Activated CD8-positive, alpha-beta memory T cell treated with anti-CD3 and anti-CD28 coated beads, Interleukin-2, amount 10 ng/mL, durations not matched to agents 7 days and 5 days (primary cell): ENCODE measurements around the gene GPC6. TPM values are rescaled to one million over a fixed set of nuclear protein-coding genes. Genes with fewer than 3 reads are reported as not detected.

Experiments used
- ATAC-seq: fragments of 150-1000 bp; cut with Tn5 transposase; one replicate; pipeline ENCODE4 v1.10.0; 2021; ENCODE audit warnings: moderate library complexity
- CTCF ChIA-PET: fragments of 350-600 bp; sonication (Branson Sonifier 250); formaldehyde crosslinking; loops from one replicate; lab custom pipeline; 2021; ENCODE audit warnings: antibody characterized with exemption; lab: Charles Lee
- DNase-seq: peaks from one replicate; pipeline ENCODE4 v3.0.0-alpha.2; 2020
- H3K27ac Mint-ChIP-seq: one replicate; pipeline ENCODE4 v1.8.0; 2021; ENCODE audit warnings: mild to moderate bottlenecking, mixed read lengths
- H3K27me3 Mint-ChIP-seq: one replicate; pipeline ENCODE4 v1.8.0; 2021; ENCODE audit warnings: mixed read lengths
- H3K36me3 Mint-ChIP-seq: one replicate; pipeline ENCODE4 v1.8.0; 2021; ENCODE audit warnings: mild to moderate bottlenecking, mixed read lengths
- H3K4me1 Mint-ChIP-seq: one replicate; pipeline ENCODE4 v1.8.0; 2021; ENCODE audit warnings: mixed read lengths
- H3K4me3 Mint-ChIP-seq: one replicate; pipeline ENCODE4 v1.8.0; 2021; ENCODE audit warnings: mild to moderate bottlenecking, moderate library complexity, mixed read lengths
- H3K9me3 Mint-ChIP-seq: one replicate; pipeline ENCODE4 v1.8.0; 2022; ENCODE audit warnings: low read depth, mixed read lengths
- total RNA-seq, 2 experiments: library from RNA; stranded (reverse); gene quantifications; one replicate each; pipeline ENCODE4 v1.2.3, GENCODE V29; 2021

GPC6 gene
- total RNA-seq, 2 experiments from 2014 or later: not detected

DNA sequence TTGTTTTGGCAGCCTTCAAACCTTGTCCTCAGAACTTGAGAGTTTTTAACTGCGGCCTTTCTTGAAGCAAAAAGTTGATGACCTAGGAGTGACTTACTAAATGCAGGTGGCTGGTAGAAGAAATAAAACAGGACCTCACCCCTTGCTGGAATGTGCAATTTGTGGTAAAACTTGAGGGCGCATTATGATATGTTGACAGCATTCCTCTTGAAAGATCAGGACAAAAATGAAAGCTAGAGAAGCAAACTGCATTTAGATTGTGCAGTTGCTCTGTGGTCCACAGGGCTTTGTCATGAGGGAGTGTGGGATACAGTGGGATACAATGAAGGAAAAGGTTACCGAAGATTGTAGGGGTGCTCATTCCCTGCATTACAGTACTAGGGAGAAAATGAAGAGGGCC is 504.2 kb downstream of the GPC6 start:
- Mint-ChIP-seq H3K27ac (no peak overlapping the region), H3K36me3 (no peaks in the 10 kb centered on the region), H3K9me3 (no peaks in the 10 kb centered on the region), H3K4me1 (peaks cover 3% of the 10 kb centered on the region), H3K4me3 (no peak overlapping the region), H3K27me3 (no peaks in the 10 kb centered on the region)
- CTCF ChIA-PET: no interaction called here
- no peak for DNase-seq
- ATAC-seq: no peak

DNA sequence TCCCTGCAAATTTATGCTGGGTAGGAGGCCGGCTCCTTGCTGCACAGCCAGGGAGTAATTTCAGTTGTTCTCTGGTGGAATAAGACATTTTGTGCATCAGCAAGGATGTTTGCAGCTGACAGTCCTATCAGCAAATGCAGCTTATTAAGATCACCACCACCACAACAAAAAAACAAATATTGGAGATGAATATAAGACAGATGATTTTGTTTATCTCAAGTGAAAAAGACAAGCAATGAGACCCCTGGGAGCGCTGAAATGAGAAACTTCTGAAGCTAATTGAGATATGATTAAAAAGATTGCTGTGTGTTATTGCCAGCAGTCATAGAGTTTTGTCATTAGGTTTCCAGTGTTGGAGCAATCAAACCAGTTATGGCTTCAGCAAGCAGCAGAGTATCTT is 505.6 kb downstream of the GPC6 start:
- CTCF ChIA-PET: no interaction called here
- H3K27ac Mint-ChIP-seq: no peak overlapping the region
- H3K4me3 Mint-ChIP-seq: no peak overlapping the region
- ATAC-seq (no peak), DNase-seq (no peak)
- H3K9me3 Mint-ChIP-seq: no peaks in the 10 kb centered on the region
- no peaks in the 10 kb centered on the region for H3K36me3 Mint-ChIP-seq
- H3K4me1 Mint-ChIP-seq: peaks cover 3% of the 10 kb centered on the region
- no peaks in the 10 kb centered on the region for H3K27me3 Mint-ChIP-seq

DNA sequence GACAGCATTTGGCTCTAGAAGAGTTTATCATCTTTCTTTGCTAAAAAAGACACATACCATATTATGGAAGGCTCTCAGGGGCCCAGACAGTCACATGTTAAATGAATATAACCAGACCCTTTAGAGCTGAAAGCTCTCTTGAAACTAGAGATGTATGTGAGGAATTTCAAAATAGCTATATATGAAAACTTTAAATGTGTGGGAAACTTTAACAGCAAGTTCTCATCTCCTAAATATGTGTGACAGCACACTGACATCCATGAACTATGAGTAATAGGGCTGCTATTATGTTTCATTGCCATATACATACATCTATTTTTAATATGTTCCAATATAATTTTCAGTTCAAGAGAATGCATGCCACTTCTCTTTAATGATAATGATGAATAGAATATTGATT is 509.5 kb downstream of the GPC6 start:
- DNase-seq (no peak), ATAC-seq (no peak)
- H3K9me3 Mint-ChIP-seq: no peaks in the 10 kb centered on the region
- H3K27me3 Mint-ChIP-seq: no peaks in the 10 kb centered on the region
- no peak overlapping the region for H3K4me3 Mint-ChIP-seq
- no peaks in the 10 kb centered on the region for H3K4me1 Mint-ChIP-seq
- CTCF ChIA-PET: no interaction called here
- no peaks in the 10 kb centered on the region for H3K36me3 Mint-ChIP-seq
- H3K27ac Mint-ChIP-seq: no peak overlapping the region

DNA sequence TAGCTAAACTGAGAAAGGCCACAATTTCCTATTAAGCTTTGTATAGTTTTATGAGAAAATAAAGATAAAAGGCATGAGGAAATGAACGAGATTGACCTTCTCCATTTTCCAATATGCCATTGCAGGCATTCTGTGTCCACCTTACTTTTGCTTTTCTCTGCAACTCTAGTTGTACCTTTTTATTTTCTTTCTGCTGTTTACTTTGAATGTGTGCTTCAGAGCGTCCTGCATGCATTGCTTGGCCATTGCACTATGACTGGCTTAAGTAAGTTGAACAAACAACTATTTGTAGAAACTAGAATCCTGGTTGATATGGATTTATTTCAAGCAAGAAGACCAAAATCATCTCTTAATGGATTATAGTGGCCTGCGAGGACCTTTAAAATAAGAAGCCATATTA is 510.3 kb downstream of the GPC6 start:
- CTCF ChIA-PET: no interaction called here
- Mint-ChIP-seq H3K36me3 (no peaks in the 10 kb centered on the region), H3K4me1 (no peaks in the 10 kb centered on the region), H3K27me3 (no peaks in the 10 kb centered on the region), H3K9me3 (no peaks in the 10 kb centered on the region), H3K4me3 (no peak overlapping the region), H3K27ac (no peak overlapping the region)
- ATAC-seq (no peak), DNase-seq (no peak)

DNA sequence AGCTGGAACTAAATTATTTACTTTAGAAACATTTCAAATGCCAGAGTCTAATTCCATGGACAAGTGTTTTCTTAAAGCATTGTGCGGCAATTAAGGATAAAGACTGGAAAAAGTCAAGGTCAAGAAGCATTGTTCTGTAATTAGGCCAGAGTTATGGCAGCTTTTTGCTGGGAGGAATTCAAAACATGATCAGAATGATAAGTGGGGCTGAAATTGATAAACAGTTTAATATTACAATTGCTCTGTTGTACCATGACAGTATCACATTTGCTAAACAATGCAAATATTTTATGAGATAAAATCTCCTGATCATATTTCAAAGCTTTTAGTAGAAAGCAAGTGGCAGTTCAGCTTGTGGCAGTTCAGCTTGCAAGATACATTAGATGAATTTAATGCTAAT is 513.7 kb downstream of the GPC6 start:
- CTCF ChIA-PET: no interaction called here
- ATAC-seq: no peak
- H3K36me3 Mint-ChIP-seq: no peaks in the 10 kb centered on the region
- H3K27me3 Mint-ChIP-seq: no peaks in the 10 kb centered on the region
- no peak overlapping the region for H3K27ac Mint-ChIP-seq
- no peaks in the 10 kb centered on the region for H3K9me3 Mint-ChIP-seq
- DNase-seq: no peak
- no peaks in the 10 kb centered on the region for H3K4me1 Mint-ChIP-seq
- no peak overlapping the region for H3K4me3 Mint-ChIP-seq

DNA sequence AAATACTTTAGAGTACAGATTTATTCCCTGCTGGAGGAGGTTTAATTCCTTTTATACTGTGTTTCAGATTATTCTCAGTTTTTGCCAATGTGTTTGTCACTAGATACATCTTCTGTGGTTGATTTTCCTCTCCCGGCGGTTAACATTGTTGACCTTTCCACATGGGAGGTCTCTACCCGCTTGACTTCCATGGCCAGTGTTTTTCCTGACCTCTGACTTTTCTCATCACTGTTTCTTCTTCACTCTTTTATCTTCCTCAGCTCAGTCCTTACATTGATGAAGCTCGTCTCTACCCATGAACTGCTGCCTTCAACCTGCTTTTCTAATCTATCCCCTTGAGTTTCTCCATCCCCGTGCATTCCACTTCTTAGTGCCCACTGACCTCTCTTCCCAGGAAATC is 517.4 kb downstream of the GPC6 start:
- Mint-ChIP-seq H3K27me3 (peaks cover 5% of the 10 kb centered on the region), H3K4me3 (no peak overlapping the region), H3K4me1 (no peaks in the 10 kb centered on the region), H3K36me3 (no peaks in the 10 kb centered on the region), H3K27ac (no peak overlapping the region), H3K9me3 (no peaks in the 10 kb centered on the region)
- no peak for ATAC-seq
- no peak for DNase-seq
- CTCF ChIA-PET: no interaction called here

DNA sequence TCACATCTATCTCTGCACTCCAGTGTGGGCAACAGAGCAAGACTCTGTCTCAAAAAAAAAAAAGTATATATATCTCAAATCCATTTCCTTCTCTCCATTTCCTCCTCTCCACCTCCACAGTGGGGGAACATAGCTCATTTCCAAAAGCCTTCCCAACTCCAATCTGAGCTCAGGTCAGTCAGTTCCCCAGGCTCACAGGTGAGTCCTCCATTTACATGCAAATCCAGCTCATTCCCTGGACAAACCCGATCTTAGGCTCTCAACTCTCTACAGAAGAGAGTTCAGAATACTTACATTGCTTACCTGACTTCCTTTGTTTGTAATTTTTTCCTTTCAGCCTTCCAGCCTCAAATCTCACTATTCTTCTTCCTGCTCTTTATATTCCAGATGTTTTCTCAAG is 518.3 kb downstream of the GPC6 start:
- CTCF ChIA-PET: no interaction called here
- peaks cover 5% of the 10 kb centered on the region for H3K27me3 Mint-ChIP-seq

DNA sequence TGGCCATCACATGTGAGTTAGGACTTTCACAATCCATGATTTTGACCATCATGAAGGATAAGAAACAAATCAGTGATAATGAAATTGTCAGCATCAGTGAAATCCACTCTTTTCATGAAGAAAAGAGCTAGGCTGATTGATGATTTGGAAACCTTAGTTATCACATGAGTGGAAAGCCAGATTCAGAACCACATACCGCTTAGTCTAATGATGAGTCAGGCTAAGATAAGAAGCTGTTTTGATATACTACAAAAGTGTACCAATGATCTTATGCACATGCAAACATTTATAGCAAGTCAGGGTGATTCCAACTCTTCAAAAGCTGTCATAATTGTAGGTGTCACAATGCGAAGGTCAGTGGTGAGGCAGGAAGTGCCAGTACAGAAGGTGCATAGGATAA is 519.3 kb downstream of the GPC6 start:
- Mint-ChIP-seq H3K9me3 (no peaks in the 10 kb centered on the region), H3K27me3 (peaks cover 5% of the 10 kb centered on the region), H3K27ac (no peak overlapping the region), H3K4me3 (no peak overlapping the region), H3K4me1 (peaks cover 3% of the 10 kb centered on the region), H3K36me3 (no peaks in the 10 kb centered on the region)
- DNase-seq (no peak), ATAC-seq (no peak)
- CTCF ChIA-PET: no interaction called here

More for the DNA sequence above, 518.3 kb downstream of the GPC6 start:
- no peak for ATAC-seq
- no peak for DNase-seq
- Mint-ChIP-seq H3K36me3 (no peaks in the 10 kb centered on the region), H3K27ac (no peak overlapping the region), H3K4me3 (no peak overlapping the region), H3K4me1 (no peaks in the 10 kb centered on the region), H3K9me3 (no peaks in the 10 kb centered on the region)

DNA sequence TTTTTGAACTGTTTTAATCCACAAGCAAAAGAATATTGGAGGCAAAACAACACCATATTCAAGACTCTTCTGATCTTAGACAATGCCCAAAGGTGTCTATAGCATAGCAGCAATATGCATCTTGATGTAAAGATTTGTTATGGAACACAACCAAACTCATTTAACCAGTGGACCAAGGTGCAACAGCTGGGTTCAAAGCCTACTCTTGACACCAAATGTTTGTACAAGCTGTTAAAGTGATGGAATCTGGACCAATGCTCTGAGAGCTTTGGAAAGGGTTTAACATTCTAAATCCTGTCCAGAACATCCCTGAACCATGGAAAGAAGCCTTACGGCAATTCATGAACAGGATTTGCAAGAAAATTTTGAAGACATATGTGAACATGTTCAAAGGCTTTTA is 520.0 kb downstream of the GPC6 start:
- H3K4me3 Mint-ChIP-seq: no peak overlapping the region
- ATAC-seq: no peak
- peaks cover 5% of the 10 kb centered on the region for H3K27me3 Mint-ChIP-seq
- peaks cover 5% of the 10 kb centered on the region for H3K4me1 Mint-ChIP-seq
- no peaks in the 10 kb centered on the region for H3K36me3 Mint-ChIP-seq
- no peak overlapping the region for H3K27ac Mint-ChIP-seq
- CTCF ChIA-PET: no interaction called here
- no peaks in the 10 kb centered on the region for H3K9me3 Mint-ChIP-seq
- DNase-seq: no peak

DNA sequence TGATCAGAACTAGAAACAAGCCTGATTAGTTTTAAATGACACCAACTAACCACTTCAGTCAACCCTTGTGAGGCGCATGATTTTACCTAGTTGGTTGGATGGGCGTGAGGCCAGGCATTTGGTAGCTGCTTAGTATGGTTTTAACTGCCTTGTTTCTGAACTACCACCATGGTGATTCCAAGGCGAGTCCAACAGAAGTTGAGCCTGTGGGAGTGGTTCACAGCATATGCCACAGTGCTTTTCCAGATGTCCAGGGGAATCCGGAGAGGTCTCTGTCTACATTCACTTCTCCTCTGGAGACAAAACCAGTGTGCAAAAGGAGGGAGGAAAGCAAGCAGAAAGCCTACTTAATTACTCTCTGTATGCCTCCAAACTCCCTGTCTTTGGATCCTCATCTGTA is 524.1 kb downstream of the GPC6 start:
- CTCF ChIA-PET: no interaction called here
- Mint-ChIP-seq H3K4me3 (no peak overlapping the region), H3K27ac (no peak overlapping the region), H3K9me3 (no peaks in the 10 kb centered on the region), H3K36me3 (no peaks in the 10 kb centered on the region), H3K4me1 (peaks cover 5% of the 10 kb centered on the region), H3K27me3 (peaks cover 5% of the 10 kb centered on the region)
- ATAC-seq (no peak), DNase-seq (no peak)

DNA sequence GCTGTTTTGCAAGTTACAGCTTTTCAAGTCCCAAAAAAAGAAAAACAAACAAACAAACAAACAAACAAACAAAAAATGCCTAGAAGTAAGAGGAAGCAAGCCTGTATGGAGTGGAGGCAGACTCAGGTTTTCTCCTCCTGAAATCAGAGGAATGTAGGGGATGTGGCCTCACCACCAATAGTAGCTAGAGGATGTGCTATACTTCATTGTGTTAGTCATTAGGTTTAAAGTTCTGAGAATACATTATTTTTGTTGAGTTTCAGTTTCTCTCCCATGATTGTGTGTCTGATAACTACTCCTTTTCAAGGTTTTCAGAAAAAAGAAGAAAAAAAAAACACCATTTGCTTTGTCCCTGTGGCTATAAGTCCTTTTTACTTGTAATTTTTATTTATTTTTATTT is 524.5 kb downstream of the GPC6 start:
- peaks cover 5% of the 10 kb centered on the region for H3K27me3 Mint-ChIP-seq
- CTCF ChIA-PET: no interaction called here
- DNase-seq: no peak
- peaks cover 5% of the 10 kb centered on the region for H3K4me1 Mint-ChIP-seq
- no peak for ATAC-seq
- no peak overlapping the region for H3K27ac Mint-ChIP-seq
- H3K36me3 Mint-ChIP-seq: no peaks in the 10 kb centered on the region
- H3K9me3 Mint-ChIP-seq: no peaks in the 10 kb centered on the region
- H3K4me3 Mint-ChIP-seq: no peak overlapping the region

DNA sequence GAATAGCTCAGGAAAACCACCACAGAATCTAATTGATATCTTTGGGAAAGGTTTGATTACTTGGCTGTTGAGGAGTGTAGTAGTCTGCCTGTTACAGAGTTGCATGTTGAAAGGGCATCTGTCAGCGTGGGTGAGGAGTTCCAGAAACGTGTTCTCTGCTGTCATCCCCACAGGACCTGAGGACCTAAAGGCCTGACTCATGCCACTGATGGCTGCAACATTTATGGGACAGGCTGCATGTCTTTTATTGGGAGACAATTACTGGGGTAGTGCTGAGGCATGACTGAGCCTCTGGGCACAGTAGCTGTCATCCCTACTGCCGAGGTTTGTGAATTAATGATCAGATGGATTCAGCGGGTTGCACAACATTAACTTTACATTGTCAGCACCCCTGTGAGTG is 525.9 kb downstream of the GPC6 start:
- H3K27ac Mint-ChIP-seq: no peak overlapping the region
- no peaks in the 10 kb centered on the region for H3K9me3 Mint-ChIP-seq
- CTCF ChIA-PET: no interaction called here
- ATAC-seq: no peak
- DNase-seq: no peak
- H3K27me3 Mint-ChIP-seq: peaks cover 5% of the 10 kb centered on the region
- H3K36me3 Mint-ChIP-seq: no peaks in the 10 kb centered on the region
- no peak overlapping the region for H3K4me3 Mint-ChIP-seq
- peaks cover 5% of the 10 kb centered on the region for H3K4me1 Mint-ChIP-seq

DNA sequence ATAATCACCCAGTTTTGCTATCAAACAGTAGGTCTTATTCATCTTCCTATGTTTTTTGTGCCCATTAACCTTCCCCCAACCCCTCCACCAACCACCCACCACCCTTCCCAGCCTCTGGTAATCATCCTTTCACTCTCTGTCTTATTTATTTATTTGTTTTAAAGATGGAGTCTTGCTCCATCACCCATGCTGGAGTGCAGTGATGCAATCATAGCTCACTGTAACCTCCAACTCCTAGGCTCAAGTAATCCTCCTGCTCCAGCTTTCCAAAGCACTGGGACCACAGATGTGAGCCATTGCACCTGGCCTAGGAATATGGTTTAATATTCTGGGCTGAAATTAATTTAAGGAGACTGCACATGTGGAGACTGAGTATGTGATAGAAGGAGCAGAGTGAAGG is 527.0 kb downstream of the GPC6 start:
- Mint-ChIP-seq H3K9me3 (no peaks in the 10 kb centered on the region), H3K27me3 (no peaks in the 10 kb centered on the region), H3K4me3 (no peak overlapping the region), H3K4me1 (peaks cover 5% of the 10 kb centered on the region), H3K27ac (no peak overlapping the region), H3K36me3 (no peaks in the 10 kb centered on the region)
- ATAC-seq (no peak), DNase-seq (no peak)
- CTCF ChIA-PET: no interaction called here

DNA sequence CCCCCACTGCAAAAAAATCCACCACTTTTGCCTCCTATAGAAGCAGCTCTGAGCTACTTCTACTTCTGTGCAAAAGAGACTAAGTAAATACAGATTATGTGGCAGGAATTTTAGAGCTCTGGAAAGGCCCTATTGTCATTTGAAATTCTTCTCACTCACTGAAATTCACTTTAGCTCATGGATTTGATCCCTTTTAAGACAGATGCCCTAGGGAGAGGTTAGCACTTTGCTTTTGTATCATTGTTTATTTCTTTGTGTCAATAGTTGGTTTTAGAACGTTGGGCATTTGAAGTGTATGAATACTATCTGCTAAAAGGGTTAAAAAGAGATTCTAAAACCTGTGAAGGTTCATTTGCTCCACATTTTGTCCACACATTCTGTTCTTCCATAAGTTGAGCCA is 528.7 kb downstream of the GPC6 start:
- CTCF ChIA-PET: no interaction called here
- ATAC-seq (no peak), DNase-seq (no peak)
- no peaks in the 10 kb centered on the region for H3K36me3 Mint-ChIP-seq
- H3K4me3 Mint-ChIP-seq: no peak overlapping the region
- H3K9me3 Mint-ChIP-seq: no peaks in the 10 kb centered on the region
- H3K27ac Mint-ChIP-seq: no peak overlapping the region
- H3K27me3 Mint-ChIP-seq: no peaks in the 10 kb centered on the region
- H3K4me1 Mint-ChIP-seq: peaks cover 5% of the 10 kb centered on the region

DNA sequence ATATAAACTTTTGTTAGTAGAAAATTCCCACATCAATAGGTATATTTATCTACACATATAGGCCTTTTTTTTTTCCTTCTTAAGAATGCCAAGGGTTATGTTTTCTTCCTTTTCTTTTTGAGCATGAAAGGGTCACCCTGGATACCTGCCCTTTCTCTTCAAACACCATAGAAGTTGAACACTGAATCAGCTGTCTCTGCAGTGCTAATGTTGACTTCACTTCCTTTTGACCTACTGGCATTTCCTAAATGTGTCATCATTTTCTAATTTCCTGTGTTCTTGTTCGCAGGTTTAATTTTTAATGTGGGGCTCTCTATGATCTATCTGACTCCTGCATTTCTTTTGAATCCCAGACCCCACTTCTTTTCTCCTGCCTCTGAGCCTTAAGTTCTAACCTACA is 532.0 kb downstream of the GPC6 start:
- DNase-seq (no peak), ATAC-seq (no peak)
- Mint-ChIP-seq H3K36me3 (no peaks in the 10 kb centered on the region), H3K27me3 (no peaks in the 10 kb centered on the region), H3K9me3 (no peaks in the 10 kb centered on the region), H3K4me1 (no peaks in the 10 kb centered on the region), H3K27ac (no peak overlapping the region), H3K4me3 (no peak overlapping the region)
- CTCF ChIA-PET: no interaction called here
